Right renal cortex interstitium (tissue), 3 donors: ENCODE results near the gene PWWP2B. TPM values are rescaled to one million over a fixed set of nuclear protein-coding genes. Genes with fewer than 3 reads are reported as not detected.

Experiments used
- DNase-seq, 3 donors: peaks; one replicate each; pipeline ENCODE4 v3.0.0-alpha.2; 2013; ENCODE audit warnings: low read depth in 3 of 3, low spot score in 2 of 3
- polyA plus RNA-seq, 3 donors: library from polyadenylated mRNA; unstranded; fragments of 120-200 nt; gene quantifications; one replicate each; pipeline ENCODE4 v1.2.1, GENCODE V29; 2013; ENCODE audit not compliant: insufficient read length in 3 of 3

PWWP2B gene
- polyA plus RNA-seq, 3 donors: 5.0 to 9.7 (median 8.2) TPM

- DNase-seq: no peak
These were observed 8.0 kb downstream of the PWWP2B start for GRCh38 chr10:132404911-132405462.

- no peak for DNase-seq
These were observed 8.5 kb downstream of the PWWP2B start for GRCh38 chr10:132405463-132405991.

- no peak for DNase-seq
These were observed 9.2 kb downstream of the PWWP2B start for GRCh38 chr10:132406181-132406580.

- no peak for DNase-seq
These were observed 9.8 kb downstream of the PWWP2B start for GRCh38 chr10:132406750-132407149.

- DNase-seq: no peak
These were observed 10.3 kb downstream of the PWWP2B start for GRCh38 chr10:132407243-132407746.

- DNase-seq: no peak
These were observed 10.9 kb downstream of the PWWP2B start for GRCh38 chr10:132407846-132408278.

- DNase-seq: no peak
These were observed 11.4 kb downstream of the PWWP2B start for GRCh38 chr10:132408367-132408781.

- DNase-seq: no peak
These were observed 12.0 kb downstream of the PWWP2B start for GRCh38 chr10:132408823-132409666.

- no peak for DNase-seq
These were observed 12.6 kb downstream of the PWWP2B start for GRCh38 chr10:132409667-132410028.

- DNase-seq: no peak
These were observed 13.2 kb downstream of the PWWP2B start for GRCh38 chr10:132410056-132410778.

- no peak for DNase-seq
These were observed 14.0 kb downstream of the PWWP2B start for GRCh38 chr10:132410779-132411532.

- DNase-seq: no peak
These were observed 14.7 kb downstream of the PWWP2B start for GRCh38 chr10:132411561-132412253.

GRCh38 chr10:132412316-132413192 lies 15.6 kb downstream of the PWWP2B start:
- no peak for DNase-seq

GRCh38 chr10:132413226-132414205 lies 16.5 kb downstream of the PWWP2B start:
- no peak for DNase-seq

GRCh38 chr10:132414402-132415016 lies 17.5 kb downstream of the PWWP2B start:
- DNase-seq: no peak

GRCh38 chr10:132415255-132415654 lies 18.3 kb downstream of the PWWP2B start:
- no peak for DNase-seq

GRCh38 chr10:132415956-132416355 lies 19.0 kb downstream of the PWWP2B start:
- DNase-seq: no peak
